ENCODE data around the gene RNF212B. TPM values are rescaled to one million over a fixed set of nuclear protein-coding genes. Genes with fewer than 3 reads are reported as not detected.

Gene RNF212B
- total and polyA plus RNA-seq, 10 of the 15 experiments (the other 5 are each of a cell fraction or from before 2014, with no cell fraction given) = not detected

- TF ChIP-seq MYC (IDR thresholded peaks at IDR 0.05; ENCODE audit: insufficient read depth, insufficient read length, insufficient replicate concordance, low read length, severe bottlenecking) = no peak
- no peak for TF ChIP-seq KDM1A (IDR thresholded peaks at IDR 0.05; ENCODE audit: borderline replicate concordance)
- TF ChIP-seq ZNF622 (IDR thresholded peaks at IDR 0.05) = no peak
- TF ChIP-seq ZBTB11 (CRISPR knock-in tag; IDR thresholded peaks at IDR 0.05) = no peak
- peak; percentile 97 for TF ChIP-seq IRF3 (IDR thresholded peaks at IDR 0.05)
Observed at GRCh38 chr14:23286020-23286901, 48.5 kb downstream of the RNF212B start, which contains the start of gene HOMEZ (continued).

All from GM12878 (cell line).